PC-9 (cell line): ENCODE results near the gene ZBED1. TPM values are rescaled to one million over a fixed set of nuclear protein-coding genes. Genes with fewer than 3 reads are reported as not detected.

Experiments used
- BruUV-seq: library from RNA; stranded (reverse); fragments of 400-500 nt; replicated peaks from 2 replicates; lab custom pipeline; 2021; lab: Mats Ljungman, UMichigan
- CTCF ChIA-PET: fragments of 300-600 bp; sonication (Branson Sonifier 250); formaldehyde crosslinking; loops from one replicate; lab custom pipeline; 2022; ENCODE audit warnings: antibody characterized with exemption; lab: Charles Lee
- POLR2A ChIA-PET: fragments of 300-600 bp; sonication (Branson Sonifier 250); formaldehyde crosslinking; loops from one replicate; lab custom pipeline; 2022; ENCODE audit warnings: antibody characterized with exemption; ENCODE audit not compliant: unreplicated experiment; lab: Charles Lee
- DNase-seq, 2 experiments: peaks; one replicate each; pipeline versions ENCODE4 v3.0.0 to v3.0.0-alpha.2; 2015 to 2022; ENCODE audit warnings: mixed read lengths in 1 of 2
- H2AFZ ChIP-seq: fragments of 200-600 bp; sonication (generic); 2 replicates; pipeline ENCODE4 v1.8.1; 2017; ENCODE audit warnings: antibody characterized with exemption
- H3F3A ChIP-seq: fragments of 200-600 bp; sonication (generic); 2 replicates; pipeline ENCODE4 v1.8.1; 2017; ENCODE audit warnings: antibody characterized with exemption, mild to moderate bottlenecking, low read depth; ENCODE audit not compliant: insufficient read depth
- H3K27ac ChIP-seq: fragments of 200-600 bp; sonication (generic); 2 replicates; pipeline ENCODE4 v1.6.1; 2016; ENCODE audit warnings: mixed run types
- H3K27me3 ChIP-seq: fragments of 200-600 bp; sonication (generic); 2 replicates; pipeline ENCODE4 v1.6.1; 2016; ENCODE audit warnings: low read depth, mixed run types; ENCODE audit not compliant: insufficient read depth
- H3K36me3 ChIP-seq: fragments of 200-600 bp; sonication (generic); 2 replicates; pipeline ENCODE4 v1.6.1; 2016; ENCODE audit warnings: low read depth, mixed run types
- H3K4me1 ChIP-seq: fragments of 200-600 bp; sonication (generic); replicated peaks from 2 replicates; pipeline ENCODE4 v1.6.1; 2016; ENCODE audit warnings: mixed run types; ENCODE audit not compliant: insufficient read depth
- H3K4me2 ChIP-seq: fragments of 200-600 bp; sonication (generic); 2 replicates; pipeline ENCODE4 v1.6.1; 2017; ENCODE audit warnings: mixed run types
- H3K4me3 ChIP-seq: fragments of 200-600 bp; sonication (generic); 2 replicates; pipeline ENCODE4 v1.6.1; 2016; ENCODE audit warnings: mixed run types
- H3K79me2 ChIP-seq: fragments of 200-600 bp; sonication (generic); 2 replicates; pipeline ENCODE4 v1.6.1; 2017; ENCODE audit warnings: low read depth, mixed run types
- H3K9me2 ChIP-seq: fragments of 200-600 bp; sonication (generic); 2 replicates; pipeline ENCODE4 v1.8.1; 2017; ENCODE audit warnings: mild to moderate bottlenecking; ENCODE audit not compliant: insufficient read depth
- H3K9me3 ChIP-seq: fragments of 200-600 bp; sonication (generic); 2 replicates; pipeline ENCODE4 v1.8.1; 2016; ENCODE audit warnings: low read depth; ENCODE audit not compliant: insufficient read depth
- H4K20me1 ChIP-seq: fragments of 200-600 bp; sonication (generic); 2 replicates; pipeline ENCODE4 v1.8.1; 2017; ENCODE audit not compliant: insufficient read depth
- EZH2 ChIP-seq: fragments of 200-600 bp; sonication (generic); IDR thresholded peaks from 2 replicates; pipeline ENCODE4 v1.8.0; 2017; ENCODE audit warnings: antibody characterized with exemption, low read depth
- intact Hi-C: fragments of 100-400 bp; cut with micrococcal nuclease; formaldehyde crosslinking; loops from one replicate; pipeline ENCODE4 v1.10.0; 2022; ENCODE audit not compliant: unreplicated experiment
- total RNA-seq: library from RNA; stranded (reverse); gene quantifications from 2 replicates; pipeline ENCODE4 v1.2.3, GENCODE V29; 2021
- TF ChIP-seq, protein P1 (sequence below): fragments of 200-600 bp; sonication (generic); conservative IDR thresholded peaks from 2 replicates; pipeline ENCODE4 v1.6.1; 2017; ENCODE audit warnings: mixed run types, antibody characterized with exemption, mild to moderate bottlenecking, moderate library complexity

The ZBED1 gene
- total RNA-seq, 1 experiment from 2014 or later: 11.1 TPM

DNA sequence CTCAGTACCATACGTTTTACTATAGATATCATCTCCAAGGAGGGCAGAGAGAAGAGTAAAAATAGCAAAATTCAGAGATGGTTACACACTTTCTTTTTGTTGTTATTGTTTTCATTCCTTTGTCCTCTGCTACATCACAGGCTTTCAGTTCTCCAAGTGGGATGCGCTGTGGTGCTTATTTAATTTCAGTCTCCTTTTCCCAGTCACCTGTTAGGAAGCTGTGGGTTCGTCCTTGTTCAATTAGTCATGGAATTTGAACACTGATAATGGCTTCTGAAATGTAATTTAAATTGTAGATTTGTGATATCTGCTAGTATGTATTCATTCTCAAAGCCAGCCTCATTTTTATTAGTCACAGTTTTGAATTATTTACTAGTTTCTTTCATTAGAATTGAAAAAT lies 38.8 kb upstream of the ZBED1 start:
- TF ChIP-seq EZH2: no peak
- TF ChIP-seq, protein P1, sequence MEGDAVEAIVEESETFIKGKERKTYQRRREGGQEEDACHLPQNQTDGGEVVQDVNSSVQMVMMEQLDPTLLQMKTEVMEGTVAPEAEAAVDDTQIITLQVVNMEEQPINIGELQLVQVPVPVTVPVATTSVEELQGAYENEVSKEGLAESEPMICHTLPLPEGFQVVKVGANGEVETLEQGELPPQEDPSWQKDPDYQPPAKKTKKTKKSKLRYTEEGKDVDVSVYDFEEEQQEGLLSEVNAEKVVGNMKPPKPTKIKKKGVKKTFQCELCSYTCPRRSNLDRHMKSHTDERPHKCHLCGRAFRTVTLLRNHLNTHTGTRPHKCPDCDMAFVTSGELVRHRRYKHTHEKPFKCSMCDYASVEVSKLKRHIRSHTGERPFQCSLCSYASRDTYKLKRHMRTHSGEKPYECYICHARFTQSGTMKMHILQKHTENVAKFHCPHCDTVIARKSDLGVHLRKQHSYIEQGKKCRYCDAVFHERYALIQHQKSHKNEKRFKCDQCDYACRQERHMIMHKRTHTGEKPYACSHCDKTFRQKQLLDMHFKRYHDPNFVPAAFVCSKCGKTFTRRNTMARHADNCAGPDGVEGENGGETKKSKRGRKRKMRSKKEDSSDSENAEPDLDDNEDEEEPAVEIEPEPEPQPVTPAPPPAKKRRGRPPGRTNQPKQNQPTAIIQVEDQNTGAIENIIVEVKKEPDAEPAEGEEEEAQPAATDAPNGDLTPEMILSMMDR: no peak
- Histone ChIP-seq H3K27me3 (peaks cover 27% of the 10 kb centered on the region), H3K79me2 (no peaks in the 10 kb centered on the region), H3K27ac (no peak overlapping the region), H3F3A (no peaks in the 10 kb centered on the region; the same call in 1 of the 2 replicates), H3K4me3 (no peak overlapping the region), H2AFZ (no peak overlapping the region), H3K9me2 (no peaks in the 10 kb centered on the region), H3K4me2 (no peak overlapping the region), H4K20me1 (no peaks in the 10 kb centered on the region), H3K9me3 (no peaks in the 10 kb centered on the region), H3K4me1 (no peaks in the 10 kb centered on the region), H3K36me3 (no peaks in the 10 kb centered on the region)
- ChIA-PET POLR2A (no interaction called here), CTCF (no interaction called here)
- no peak for DNase-seq
- intact Hi-C loops: no loop called here
- BruUV-seq: no TSS peak

DNA sequence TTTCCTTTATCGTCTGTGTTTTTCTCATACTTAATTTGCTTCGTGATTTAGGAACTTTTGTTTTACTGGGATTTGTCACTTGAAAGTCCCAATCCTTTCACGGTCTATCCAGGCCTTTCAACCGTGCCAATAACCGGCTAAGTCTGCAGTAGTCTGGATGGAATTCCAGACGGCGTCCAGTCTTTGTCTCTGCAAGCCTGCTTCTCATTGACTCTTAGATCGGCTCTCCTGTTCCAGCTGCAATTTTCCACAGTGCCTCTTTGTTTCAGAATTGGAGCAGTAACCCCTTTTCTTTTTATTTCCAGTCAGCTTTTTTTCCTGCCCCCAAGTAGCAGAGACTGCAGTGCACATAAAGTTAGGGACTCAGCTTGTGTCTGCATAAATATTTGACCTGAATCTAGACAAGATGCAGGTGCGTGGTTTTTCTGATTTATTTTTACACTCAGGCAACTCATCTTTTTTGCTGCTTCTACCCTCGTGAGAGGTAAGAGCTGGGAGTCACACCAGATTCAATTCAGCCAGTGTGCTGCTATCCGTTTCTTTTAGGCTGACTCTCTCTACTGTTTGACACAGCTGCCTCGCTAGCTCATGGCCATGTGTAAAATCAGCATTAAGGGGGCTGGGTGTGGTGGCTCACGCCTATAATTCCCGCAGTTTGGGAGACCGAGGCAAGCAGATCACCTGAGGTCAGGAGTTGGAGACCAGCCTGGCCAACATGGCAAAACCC lies 37.4 kb upstream of the ZBED1 start:
- intact Hi-C loops: no loop called here
- no peak overlapping the region for H3K27ac ChIP-seq
- no peaks in the 10 kb centered on the region for H3K36me3 ChIP-seq
- no peaks in the 10 kb centered on the region for H4K20me1 ChIP-seq
- no peak for TF ChIP-seq EZH2
- TF ChIP-seq, protein P1: no peak
- no peak overlapping the region for H2AFZ ChIP-seq
- no peaks in the 10 kb centered on the region; the same call in 1 of the 2 replicates for H3F3A ChIP-seq
- BruUV-seq: no TSS peak
- ChIA-PET CTCF (no interaction called here), POLR2A (no interaction called here)
- no peak for DNase-seq
- no peak overlapping the region for H3K4me2 ChIP-seq
- H3K79me2 ChIP-seq: no peaks in the 10 kb centered on the region
- no peak overlapping the region for H3K4me3 ChIP-seq
- H3K27me3 ChIP-seq: peaks cover 23% of the 10 kb centered on the region; the same call in 1 of the 2 replicates
- no peaks in the 10 kb centered on the region for H3K4me1 ChIP-seq
- no peaks in the 10 kb centered on the region for H3K9me3 ChIP-seq
- H3K9me2 ChIP-seq: no peaks in the 10 kb centered on the region

DNA sequence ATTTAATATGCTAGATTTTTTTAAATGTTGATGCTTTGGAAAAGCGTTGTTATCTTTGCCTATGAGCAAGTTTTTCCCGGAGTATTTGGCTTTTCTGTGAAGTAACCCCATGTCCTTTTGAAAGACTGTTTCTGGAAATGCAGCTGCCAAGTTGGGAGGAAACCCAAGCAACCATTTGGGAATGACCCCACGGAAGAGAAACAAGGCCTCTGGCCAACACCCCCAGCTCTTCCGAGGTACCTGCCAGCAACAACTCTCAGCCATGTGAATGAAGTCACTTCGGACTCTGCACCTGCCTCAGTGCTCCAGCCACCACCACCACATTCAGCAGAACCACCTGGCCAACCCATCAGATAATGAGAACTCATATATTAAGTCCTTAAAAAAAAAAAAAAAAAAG lies 36.2 kb upstream of the ZBED1 start:
- Histone ChIP-seq H2AFZ (no peak overlapping the region), H3K9me3 (no peaks in the 10 kb centered on the region), H3K79me2 (no peaks in the 10 kb centered on the region), H3K27me3 (peaks cover 22% of the 10 kb centered on the region; the same call in 1 of the 2 replicates), H3K9me2 (no peaks in the 10 kb centered on the region), H3K4me2 (no peak overlapping the region), H3F3A (no peaks in the 10 kb centered on the region; the same call in 1 of the 2 replicates), H3K36me3 (no peaks in the 10 kb centered on the region), H3K4me1 (no peaks in the 10 kb centered on the region), H4K20me1 (no peaks in the 10 kb centered on the region), H3K4me3 (no peak overlapping the region), H3K27ac (no peak overlapping the region)
- DNase-seq: no peak
- ChIA-PET CTCF (no interaction called here), POLR2A (no interaction called here)
- intact Hi-C loops: no loop called here
- BruUV-seq: no TSS peak
- no peak for TF ChIP-seq EZH2
- TF ChIP-seq, protein P1: no peak
